Activated naive CD8-positive, alpha-beta T cell treated with anti-CD3 and anti-CD28 coated beads, Interleukin-2, amount 50 U/mL, for 16 hours (primary cell): Measurements from ENCODE around the gene FXN.
"Not testable (repeated sequence)": the region's sequence is repeated elsewhere in the genome, so short reads cannot be mapped to it uniquely, and the experiment has no call there.

Experiments used
- DNase-seq: peaks from one replicate; pipeline ENCODE4 v3.0.0-alpha.2; 2020; ENCODE audit warnings: low read depth, low spot score

FXN gene

GRCh38 chr9:69027355-69028097, 8.0 kb upstream of the FXN start:
- DNase-seq = no peak

- no peak for DNase-seq
Measured at GRCh38 chr9:69028754-69029153, 6.8 kb upstream of the FXN start.

- no peak for DNase-seq
Measured at GRCh38 chr9:69029535-69029934, 6.0 kb upstream of the FXN start.

GRCh38 chr9:69030851-69031645, 4.5 kb upstream of the FXN start:
- DNase-seq = no peak

- no peak for DNase-seq
Measured at GRCh38 chr9:69034071-69034470, 1.5 kb upstream of the FXN start.

GRCh38 chr9:69036309-69036708, 757 bp downstream of the FXN start:
- DNase-seq = no peak

- no peak for DNase-seq
Measured at GRCh38 chr9:69036799-69037198, 1.2 kb downstream of the FXN start.

GRCh38 chr9:69040646-69041045, 5.1 kb downstream of the FXN start:
- DNase-seq = no peak

GRCh38 chr9:69044240-69045219, 9.0 kb downstream of the FXN start:
- DNase-seq = no peak

GRCh38 chr9:69045821-69046220, 10.3 kb downstream of the FXN start:
- DNase-seq = no peak

GRCh38 chr9:69046723-69047122, 11.2 kb downstream of the FXN start:
- no peak for DNase-seq

- DNase-seq = no peak
Measured at GRCh38 chr9:69047371-69047770, 11.8 kb downstream of the FXN start.

- DNase-seq = no peak
Measured at GRCh38 chr9:69049094-69049493, 13.5 kb downstream of the FXN start.

GRCh38 chr9:69050936-69051335, 15.4 kb downstream of the FXN start:
- DNase-seq = not testable (repeated sequence)

- DNase-seq = no peak
Measured at GRCh38 chr9:69054989-69055388, 19.4 kb downstream of the FXN start.

- DNase-seq = no peak
Measured at GRCh38 chr9:69056191-69056815, 20.8 kb downstream of the FXN start.

GRCh38 chr9:69058101-69058500, 22.5 kb downstream of the FXN start:
- no peak for DNase-seq

- DNase-seq = no peak
Measured at GRCh38 chr9:69060766-69061165, 25.2 kb downstream of the FXN start.

- DNase-seq = no peak
Measured at GRCh38 chr9:69062195-69062594, 26.6 kb downstream of the FXN start.

GRCh38 chr9:69063839-69064238, 28.3 kb downstream of the FXN start:
- no peak for DNase-seq

- DNase-seq = no peak
Measured at GRCh38 chr9:69065660-69066059, 30.1 kb downstream of the FXN start.
